Activated T-helper 9 cell treated with anti-CD3 and anti-CD28 coated beads, Interleukin-2, amount 50 U/mL, for 16 hours (primary cell): Measurements from ENCODE around the gene EPHX1.

Source experiments
- DNase-seq: peaks from one replicate; pipeline ENCODE4 v3.0.0-alpha.2; 2020; ENCODE audit warnings: low read depth

EPHX1 gene

GRCh38 chr1:225842788-225843425, 33.0 kb downstream of the EPHX1 start:
- no peak for DNase-seq

- no peak for DNase-seq
Measured at GRCh38 chr1:225843426-225843795, 33.5 kb downstream of the EPHX1 start.

GRCh38 chr1:225844236-225845061, 34.5 kb downstream of the EPHX1 start:
- DNase-seq = no peak

DNA sequence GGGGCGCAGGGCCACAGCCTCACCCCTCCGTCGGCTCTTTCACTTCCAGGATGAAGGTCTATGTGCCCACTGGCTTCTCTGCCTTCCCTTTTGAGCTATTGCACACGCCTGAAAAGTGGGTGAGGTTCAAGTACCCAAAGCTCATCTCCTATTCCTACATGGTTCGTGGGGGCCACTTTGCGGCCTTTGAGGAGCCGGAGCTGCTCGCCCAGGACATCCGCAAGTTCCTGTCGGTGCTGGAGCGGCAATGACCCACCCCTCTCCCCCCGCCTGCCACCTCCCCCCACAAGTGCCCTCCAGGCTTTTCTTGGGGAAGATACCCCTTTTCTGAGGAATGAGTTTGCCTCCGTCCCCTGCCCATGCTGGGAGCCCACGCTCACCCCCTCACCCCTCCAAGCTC, 35.2 kb downstream of the EPHX1 start:
- no peak for DNase-seq

GRCh38 chr1:225845571-225846259, 35.8 kb downstream of the EPHX1 start:
- no peak for DNase-seq

GRCh38 chr1:225846331-225847310, 36.7 kb downstream of the EPHX1 start:
- DNase-seq = no peak

GRCh38 chr1:225847610-225848009, 37.7 kb downstream of the EPHX1 start:
- no peak for DNase-seq

DNA sequence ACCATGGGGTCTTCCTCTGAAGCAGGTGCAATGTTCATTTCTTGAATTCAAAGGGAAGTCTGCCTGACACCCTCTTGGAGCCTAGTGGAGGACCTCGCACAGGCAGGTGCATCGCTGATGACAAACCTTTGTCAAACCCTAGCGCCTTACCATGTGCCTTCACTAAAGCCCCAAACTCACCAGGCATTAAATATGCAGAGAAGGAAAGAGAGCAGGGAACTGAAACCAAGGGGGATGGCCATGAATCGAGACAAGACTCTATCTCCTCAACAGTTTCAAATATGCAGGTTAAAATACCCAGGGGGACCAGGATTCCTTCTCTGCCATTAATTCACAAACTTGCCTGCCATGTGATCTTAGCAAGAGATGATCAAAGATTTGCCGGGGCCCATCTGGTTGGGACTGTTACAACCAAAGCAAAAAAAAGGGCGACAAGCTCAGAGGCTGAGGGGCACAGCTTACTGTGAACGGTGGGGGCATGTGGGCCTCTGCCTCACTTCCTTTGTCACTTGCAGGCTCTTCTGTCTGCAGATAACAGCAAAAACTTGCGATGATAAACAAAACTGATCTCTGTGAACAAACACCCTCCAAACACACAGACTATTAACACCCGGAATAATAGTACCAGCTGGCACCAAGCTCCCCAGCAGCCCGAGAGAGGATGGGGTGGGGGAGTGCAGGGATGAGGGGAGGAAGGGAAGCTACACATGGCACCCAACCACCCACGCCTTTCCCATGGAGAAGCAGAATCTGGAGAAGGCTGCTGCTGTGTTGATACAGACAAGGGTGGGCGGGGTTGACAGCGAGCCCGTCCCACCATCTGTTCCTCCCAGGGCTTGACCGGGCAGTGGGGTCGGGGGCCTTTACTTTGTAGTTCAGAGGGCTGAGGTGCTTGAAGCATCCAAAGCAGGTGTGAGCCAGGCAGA, 38.4 kb downstream of the EPHX1 start:
- no peak for DNase-seq

- no peak for DNase-seq
Measured at GRCh38 chr1:225849925-225850324, 40.0 kb downstream of the EPHX1 start.

DNA sequence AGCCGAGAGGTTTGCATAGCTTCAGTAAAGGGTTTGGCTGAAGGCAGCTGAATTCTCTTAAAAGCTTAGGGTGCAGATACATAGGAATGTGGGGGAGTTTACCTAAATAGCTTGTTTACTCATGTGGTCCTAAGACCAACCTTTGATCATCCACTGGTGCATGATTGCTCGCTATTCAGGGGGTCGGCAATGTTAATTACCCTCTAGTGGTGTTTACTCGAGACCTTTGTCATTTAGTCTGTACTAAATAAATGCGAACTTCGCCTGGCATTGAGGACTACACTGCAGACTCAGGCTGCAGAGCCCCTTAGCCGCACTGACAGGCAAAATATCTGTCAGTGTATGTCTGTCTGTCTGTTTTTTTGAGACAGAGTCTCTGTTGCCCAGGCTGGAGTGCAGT, 40.4 kb downstream of the EPHX1 start:
- no peak for DNase-seq

GRCh38 chr1:225851805-225852204, 41.9 kb downstream of the EPHX1 start:
- DNase-seq = no peak

GRCh38 chr1:225852413-225853124, 42.6 kb downstream of the EPHX1 start:
- DNase-seq = no peak

- no peak for DNase-seq
Measured at GRCh38 chr1:225853441-225853840, 43.5 kb downstream of the EPHX1 start.

- no peak for DNase-seq
Measured at GRCh38 chr1:225855503-225856300, 45.8 kb downstream of the EPHX1 start.

GRCh38 chr1:225857256-225857655, 47.3 kb downstream of the EPHX1 start:
- DNase-seq = no peak

DNA sequence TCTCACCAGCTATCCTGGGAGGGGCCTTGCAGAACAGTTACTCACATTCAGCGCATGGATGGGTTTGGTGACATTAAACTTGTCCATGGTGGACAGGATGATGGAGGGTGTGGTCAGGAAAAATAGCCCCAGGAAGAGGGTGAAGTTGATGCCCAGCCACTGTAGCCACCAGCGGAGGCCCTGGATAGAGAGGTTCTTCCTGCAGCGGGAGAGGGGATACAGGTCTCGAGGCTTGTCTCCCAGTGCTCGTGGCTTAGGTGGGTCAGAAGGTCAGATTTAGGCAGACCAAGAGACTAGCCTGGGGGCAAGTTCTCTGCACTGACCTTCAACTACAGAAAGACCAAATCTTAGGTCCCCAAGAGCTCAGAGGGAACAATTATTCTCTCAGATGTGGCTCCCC, 49.2 kb downstream of the EPHX1 start:
- no peak for DNase-seq

DNA sequence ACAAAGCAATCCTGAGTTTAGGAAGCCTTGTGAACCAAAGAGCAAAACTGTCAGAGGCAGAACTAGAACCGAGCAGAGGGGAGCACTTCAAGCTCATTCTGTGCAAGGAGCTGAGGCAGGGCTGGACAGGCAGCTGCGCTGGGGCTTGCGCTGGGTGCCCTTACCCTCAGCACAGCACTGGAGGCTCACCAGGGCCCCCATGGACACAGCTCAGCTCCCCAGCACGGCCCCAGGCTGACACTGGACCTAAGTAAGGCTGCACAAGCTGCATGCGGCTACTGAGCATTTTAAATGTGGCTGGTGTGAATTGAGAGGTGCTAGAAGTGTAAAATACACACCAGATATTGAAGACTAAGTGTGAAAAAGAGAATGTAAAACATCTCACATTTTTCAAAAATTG, 50.2 kb downstream of the EPHX1 start:
- no peak for DNase-seq

- DNase-seq = no peak
Measured at GRCh38 chr1:225860876-225861441, 51.0 kb downstream of the EPHX1 start.
